SU-DHL-6 (cell line): ENCODE data around the gene MAN2A2.

Experiments
- H2AFZ ChIP-seq: fragments of 200-600 bp; sonication (generic); 2 replicates; pipeline ENCODE4 v1.6.1; 2014; ENCODE audit warnings: low read depth, mild to moderate bottlenecking, moderate library complexity, mixed read lengths, antibody characterized with exemption, low read length; ENCODE audit not compliant: severe bottlenecking
- H3F3A ChIP-seq: fragments of 200-600 bp; shearing (Covaris generic); 2 replicates; pipeline ENCODE4 v1.6.0; 2016; ENCODE audit warnings: antibody characterized with exemption, mild to moderate bottlenecking; ENCODE audit not compliant: insufficient read depth
- H3K27ac ChIP-seq: fragments of 200-600 bp; sonication (generic); 2 replicates; pipeline ENCODE4 v1.5.1; 2016; ENCODE audit warnings: low read depth, mild to moderate bottlenecking, low read length, moderate library complexity, mixed read lengths
- H3K27me3 ChIP-seq: fragments of 200-600 bp; sonication (generic), shearing (Covaris generic); 2 replicates; pipeline ENCODE4 v1.6.0; 2014; ENCODE audit warnings: mild to moderate bottlenecking, low read length
- H3K36me3 ChIP-seq: fragments of 200-600 bp; sonication (generic); 2 replicates; pipeline ENCODE4 v1.6.1; 2014; ENCODE audit warnings: mild to moderate bottlenecking, low read length, mixed read lengths
- H3K4me2 ChIP-seq: fragments of 300-600, 200-600 bp; shearing (Covaris generic), sonication (generic); 2 replicates; pipeline ENCODE4 v1.6.0; 2014; ENCODE audit warnings: low read length, low read depth, mild to moderate bottlenecking; ENCODE audit not compliant: poor library complexity, severe bottlenecking
- H3K4me3 ChIP-seq: fragments of 200-600 bp; sonication (generic); 2 replicates; pipeline ENCODE4 v1.5.1; 2014; ENCODE audit warnings: antibody characterized with exemption, low read length, mild to moderate bottlenecking, mixed read lengths; ENCODE audit not compliant: insufficient read depth, poor library complexity, severe bottlenecking
- H3K79me2 ChIP-seq: fragments of 200-600 bp; sonication (generic); 2 replicates; pipeline ENCODE4 v1.6.1; 2014; ENCODE audit warnings: mild to moderate bottlenecking, low read length, moderate library complexity; ENCODE audit not compliant: insufficient read depth
- H3K9ac ChIP-seq: fragments of 200-600 bp; sonication (generic); 2 replicates; pipeline ENCODE4 v1.7.0; 2014; ENCODE audit warnings: mild to moderate bottlenecking, low read length
- H3K9me2 ChIP-seq: fragments of 200-600 bp; sonication (generic); replicated peaks from 2 replicates; pipeline ENCODE4 v1.6.1; 2014; ENCODE audit warnings: low read length; ENCODE audit not compliant: insufficient read depth
- H3K9me3 ChIP-seq: fragments of 200-600 bp; sonication (generic); 2 replicates; pipeline ENCODE4 v1.6.1; 2014; ENCODE audit warnings: low read length, mixed read lengths; ENCODE audit not compliant: insufficient read depth
- H4K20me1 ChIP-seq: fragments of 200-600 bp; sonication (generic); 2 replicates; pipeline ENCODE4 v1.6.1; 2014; ENCODE audit warnings: low read depth, mild to moderate bottlenecking, antibody characterized with exemption, low read length, moderate library complexity, mixed read lengths
- CTCF ChIP-seq: fragments of 200-600 bp; sonication (generic); IDR thresholded peaks from one replicate; pipeline ENCODE4 v1.5.1; 2017; ENCODE audit warnings: antibody characterized with exemption, mild to moderate bottlenecking, low read length, moderate library complexity; ENCODE audit not compliant: insufficient read depth, poor library complexity, severe bottlenecking
- EZH2phosphoT487 ChIP-seq: fragments of 200-600 bp; sonication (generic), shearing (Covaris generic); conservative IDR thresholded peaks from 2 replicates; pipeline ENCODE4 v1.6.1; 2018; ENCODE audit warnings: mild to moderate bottlenecking, antibody characterized with exemption, low read length, moderate library complexity, mixed read lengths

Gene MAN2A2

GRCh38 chr15:90938261-90938660 is 35.2 kb downstream of the MAN2A2 start:
- H3K27ac ChIP-seq: no peak overlapping the region
- no peaks in the 10 kb centered on the region for H3F3A ChIP-seq
- H3K9me3 ChIP-seq: no peaks in the 10 kb centered on the region
- H2AFZ ChIP-seq: no peak overlapping the region
- H3K79me2 ChIP-seq: peaks cover 17% of the 10 kb centered on the region
- TF ChIP-seq EZH2phosphoT487: no peak
- no peak for TF ChIP-seq CTCF
- H3K9me2 ChIP-seq: no peaks in the 10 kb centered on the region
- no peak overlapping the region for H3K4me3 ChIP-seq
- peaks cover 15% of the 10 kb centered on the region; the same call in 1 of the 2 replicates for H3K36me3 ChIP-seq
- no peaks in the 10 kb centered on the region for H4K20me1 ChIP-seq
- no peaks in the 10 kb centered on the region for H3K27me3 ChIP-seq
- H3K4me2 ChIP-seq: no peak overlapping the region
- H3K9ac ChIP-seq: no peak overlapping the region

GRCh38 chr15:90939756-90940155 is 36.7 kb downstream of the MAN2A2 start:
- peaks cover 15% of the 10 kb centered on the region; the same call in 1 of the 2 replicates for H3K36me3 ChIP-seq
- TF ChIP-seq CTCF (no peak), EZH2phosphoT487 (no peak)

GRCh38 chr15:90941038-90941437 is 37.9 kb downstream of the MAN2A2 start:
- no peak overlapping the region for H3K27ac ChIP-seq
- peaks cover 15% of the 10 kb centered on the region; the same call in 1 of the 2 replicates for H3K36me3 ChIP-seq
- no peak overlapping the region for H3K4me2 ChIP-seq
- TF ChIP-seq EZH2phosphoT487 (no peak), CTCF (no peak)
- no peaks in the 10 kb centered on the region for H3K9me2 ChIP-seq
- peaks cover 9% of the 10 kb centered on the region for H3K79me2 ChIP-seq
- H3K9ac ChIP-seq: no peak overlapping the region
- no peaks in the 10 kb centered on the region for H3K9me3 ChIP-seq
- H3K27me3 ChIP-seq: no peaks in the 10 kb centered on the region
- H3K4me3 ChIP-seq: no peak overlapping the region
- no peak overlapping the region for H2AFZ ChIP-seq
- H3F3A ChIP-seq: no peaks in the 10 kb centered on the region
- H4K20me1 ChIP-seq: no peaks in the 10 kb centered on the region

More at GRCh38 chr15:90939756-90940155, 36.7 kb downstream of the MAN2A2 start:
- H4K20me1 ChIP-seq: no peaks in the 10 kb centered on the region
- H3K9ac ChIP-seq: no peak overlapping the region
- no peak overlapping the region for H2AFZ ChIP-seq
- no peak overlapping the region for H3K27ac ChIP-seq
- H3F3A ChIP-seq: no peaks in the 10 kb centered on the region
- no peak overlapping the region for H3K4me3 ChIP-seq
- H3K27me3 ChIP-seq: no peaks in the 10 kb centered on the region
- H3K9me3 ChIP-seq: no peaks in the 10 kb centered on the region
- peaks cover 17% of the 10 kb centered on the region for H3K79me2 ChIP-seq
- H3K9me2 ChIP-seq: no peaks in the 10 kb centered on the region
- no peak overlapping the region for H3K4me2 ChIP-seq
